GM19463 (cell line): ENCODE data around the gene MIR17HG.
"Not testable (repeated sequence)": the region's sequence is repeated elsewhere in the genome, so short reads cannot be mapped to it uniquely, and the experiment has no call there.

Experiments
- ATAC-seq: cut with Tn5 transposase; IDR thresholded peaks from one replicate; pipeline ENCODE4 v1.9.1; 2021; ENCODE audit warnings: mild to moderate bottlenecking, moderate library complexity; ENCODE audit not compliant: unreplicated experiment

The MIR17HG gene

DNA sequence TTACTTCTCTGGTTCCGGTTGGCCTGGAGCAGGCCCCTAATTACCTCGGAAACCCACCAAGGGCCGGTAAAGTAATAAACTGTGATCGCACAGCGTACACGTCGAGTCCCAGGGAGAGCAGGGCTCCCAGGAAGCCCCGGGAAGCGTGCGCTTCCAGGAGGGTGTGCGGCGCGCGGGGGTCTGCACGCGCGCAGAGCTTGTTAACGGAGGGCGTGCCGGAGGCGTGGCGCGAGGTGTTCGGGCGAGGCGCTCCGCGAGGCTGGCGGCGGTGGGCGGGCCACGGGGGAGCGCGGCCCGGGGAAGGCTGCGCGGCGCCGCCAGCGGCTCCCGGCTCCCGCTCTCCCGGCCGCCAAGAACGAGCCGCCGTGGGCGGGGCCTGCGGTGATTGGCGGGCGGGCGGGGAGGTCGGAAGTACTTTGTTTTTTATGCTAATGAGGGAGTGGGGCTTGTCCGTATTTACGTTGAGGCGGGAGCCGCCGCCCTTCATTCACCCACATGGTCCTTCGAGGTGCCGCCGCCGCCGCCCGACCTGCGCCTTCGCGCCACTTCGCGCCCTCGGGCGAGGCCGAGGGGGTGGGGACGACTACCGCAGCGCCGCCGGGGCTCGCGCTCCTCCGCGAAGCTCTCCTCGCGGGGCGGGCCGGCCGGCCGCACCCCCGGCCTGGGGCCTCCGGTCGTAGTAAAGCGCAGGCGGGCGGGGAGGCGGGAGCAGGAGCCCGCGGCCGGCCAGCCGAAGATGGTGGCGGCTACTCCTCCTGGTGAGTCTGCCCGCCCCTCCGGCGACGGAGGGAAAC, at the start of gene MIR17HG:
Gene MIR17HG (plus strand): TSS at position 486 of the 794 bp plus-strand sequence.
- peak; percentile 51 for ATAC-seq

DNA sequence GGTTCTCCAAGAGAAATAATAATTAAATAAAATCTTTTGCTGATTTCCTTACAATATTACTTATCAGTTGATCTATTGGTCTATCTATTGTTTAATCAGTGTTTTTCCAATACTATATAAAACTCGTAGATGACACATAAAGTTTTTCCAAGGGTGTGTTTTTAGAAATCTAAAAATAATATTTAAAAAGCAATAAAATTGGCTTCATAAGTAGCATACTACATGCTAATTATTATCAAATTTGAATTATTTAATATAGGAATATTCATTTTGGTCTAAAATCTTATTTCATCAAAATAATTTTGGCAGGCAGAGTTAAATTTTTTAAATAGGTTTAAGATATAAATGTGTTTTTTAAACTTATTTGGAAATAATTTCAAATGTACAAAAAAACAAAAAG, 49.4 kb upstream of the MIR17HG start:
- ATAC-seq: no peak

DNA sequence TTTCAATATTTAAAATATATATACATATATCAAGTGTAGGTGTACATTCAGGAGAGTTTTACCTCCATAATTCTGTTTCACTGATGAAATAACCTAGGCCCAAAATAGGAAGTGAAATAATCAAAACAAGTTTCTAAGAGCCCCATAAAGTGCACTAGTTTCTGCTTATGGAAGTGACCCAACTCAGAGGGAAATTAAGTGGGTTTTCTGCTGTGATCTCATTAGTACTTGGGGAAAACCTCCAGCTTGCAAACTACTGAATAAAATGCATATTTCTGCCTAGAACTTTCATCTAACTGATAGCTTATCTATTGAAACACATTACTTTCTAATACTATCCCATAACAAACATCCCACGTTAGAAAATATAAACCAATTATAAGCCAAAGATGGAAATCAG, 45.4 kb upstream of the MIR17HG start:
- ATAC-seq: peak; percentile 87

DNA sequence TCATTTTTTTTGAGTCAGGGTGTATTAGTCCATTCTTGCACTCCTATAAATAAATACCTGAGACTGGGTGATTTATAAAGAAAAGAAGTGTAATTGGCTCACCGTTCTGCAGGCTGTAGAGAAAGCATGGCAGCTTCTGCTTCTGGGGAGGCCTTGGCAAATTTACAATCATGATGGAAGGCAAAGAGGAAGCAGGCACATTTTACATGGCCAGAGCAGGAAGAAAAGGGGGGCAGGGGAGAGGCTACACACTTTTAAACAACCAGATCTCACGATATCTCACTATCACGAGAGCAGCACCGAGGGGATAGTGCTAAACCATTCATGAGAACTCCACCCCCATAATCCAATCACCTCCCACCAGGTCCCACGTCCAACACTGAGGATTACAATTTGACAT, 44.5 kb upstream of the MIR17HG start:
- no peak for ATAC-seq

DNA sequence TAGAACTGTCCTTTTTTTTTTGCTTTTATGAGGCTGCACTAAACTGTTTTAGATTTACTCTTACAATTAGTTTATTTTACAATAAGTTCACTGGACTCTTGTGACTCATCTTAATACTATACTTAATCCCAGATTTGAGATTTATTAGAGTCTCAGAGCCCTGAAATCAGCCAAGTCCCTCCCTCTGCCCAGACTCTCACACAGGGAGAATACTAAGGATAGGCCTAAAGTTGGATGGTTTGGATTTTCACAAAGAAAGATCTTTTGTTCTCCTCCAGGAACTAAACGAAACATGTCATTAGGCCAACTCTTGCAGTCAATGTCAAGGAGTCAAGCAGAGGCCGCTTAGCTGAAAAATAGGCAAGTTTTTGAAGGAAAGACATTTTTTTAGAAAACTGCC, 42.7 kb upstream of the MIR17HG start:
- ATAC-seq: no peak

DNA sequence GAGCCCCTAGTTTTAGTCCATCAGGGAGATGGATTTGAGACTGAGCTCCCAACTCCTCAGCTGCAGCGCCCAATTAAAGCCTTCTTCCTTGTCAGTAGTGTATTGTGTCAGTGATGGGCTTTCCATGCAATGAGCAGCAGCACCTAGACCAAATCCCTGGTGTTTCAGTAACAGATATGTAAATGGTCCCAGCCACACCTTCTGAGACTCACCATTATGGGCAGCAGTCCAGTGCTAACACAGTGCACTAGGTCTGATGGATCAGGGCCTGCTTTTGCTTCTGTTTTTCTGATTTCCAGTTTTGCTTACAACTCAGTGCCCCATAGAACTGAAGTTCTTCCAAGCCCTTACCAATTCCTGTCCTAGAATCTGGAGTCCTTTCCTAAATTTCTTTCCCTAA, 41.8 kb upstream of the MIR17HG start:
- ATAC-seq: no peak

DNA sequence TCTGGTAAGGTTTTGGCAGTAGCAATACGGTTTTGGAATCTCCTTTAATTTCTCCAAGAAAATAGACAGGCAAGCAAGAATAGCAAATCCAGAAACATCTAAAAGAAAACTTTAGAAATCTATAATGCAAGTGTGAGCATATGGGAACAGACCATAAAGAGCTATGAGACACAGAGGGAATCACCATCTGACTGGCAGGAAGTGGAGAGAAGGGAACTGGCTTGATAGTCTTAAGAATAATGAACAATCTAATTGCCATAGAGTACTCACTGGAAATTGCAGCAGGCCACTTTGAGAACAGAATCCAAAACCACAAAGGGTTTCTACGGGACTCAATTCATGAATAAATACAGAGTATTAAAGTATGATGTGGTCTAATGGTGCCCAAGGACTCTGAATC, 39.6 kb upstream of the MIR17HG start:
- ATAC-seq: no peak

DNA sequence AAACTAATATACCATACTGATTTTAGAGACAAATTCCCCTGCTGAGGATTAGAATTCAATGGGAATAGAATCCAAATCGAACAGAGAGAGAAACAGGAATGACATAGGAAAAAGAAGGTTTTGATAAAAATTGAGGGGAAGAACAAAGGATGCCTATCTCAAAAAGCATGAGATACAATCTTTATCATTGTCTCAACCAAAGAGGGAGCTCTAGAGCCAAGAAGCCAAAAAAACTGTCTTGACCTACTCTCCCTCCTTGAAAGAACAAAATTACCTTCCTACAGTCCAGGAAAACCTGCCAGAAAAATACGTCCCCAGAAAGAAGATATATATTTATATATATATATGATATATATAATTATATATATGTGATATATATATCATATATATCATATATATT, 39.2 kb upstream of the MIR17HG start:
- no peak for ATAC-seq

DNA sequence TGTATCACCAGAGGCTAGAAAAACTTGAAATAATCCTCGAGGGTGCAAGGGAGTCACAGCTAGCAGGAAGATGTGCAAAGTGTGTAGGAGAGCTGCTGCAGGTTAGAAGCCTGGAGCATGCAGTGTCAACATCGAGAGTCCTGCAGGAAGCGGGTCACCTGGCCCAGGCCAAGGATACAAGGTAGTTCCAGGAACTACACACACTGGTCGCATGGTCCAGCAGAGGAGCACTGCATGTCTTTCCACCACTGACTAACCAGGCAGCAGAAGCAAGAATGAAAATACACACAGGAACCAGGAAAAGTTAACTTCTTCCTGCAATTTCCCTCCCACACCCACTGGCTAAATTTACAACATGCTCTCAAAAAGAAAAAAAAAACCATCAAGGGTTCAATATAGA, 36.0 kb upstream of the MIR17HG start:
- ATAC-seq: no peak

DNA sequence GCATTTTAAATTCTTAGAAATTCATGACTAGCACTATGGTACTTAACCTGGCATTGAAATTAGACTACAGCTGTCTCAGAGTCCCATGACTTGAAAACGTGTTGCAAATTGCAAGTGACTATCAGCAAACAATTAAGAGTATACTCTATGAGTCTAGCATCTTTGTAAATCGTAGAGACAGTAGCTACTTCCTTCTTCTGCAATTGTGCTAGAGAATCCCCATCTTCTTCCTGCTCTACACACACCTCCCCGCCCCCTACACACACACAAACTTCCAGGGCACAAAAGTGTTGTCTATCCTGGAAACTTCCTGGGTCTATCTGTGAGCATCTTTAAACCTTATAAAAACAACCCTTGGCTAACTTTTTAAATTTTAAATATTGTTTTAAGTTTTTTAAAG, 35.2 kb upstream of the MIR17HG start:
- ATAC-seq: no peak

DNA sequence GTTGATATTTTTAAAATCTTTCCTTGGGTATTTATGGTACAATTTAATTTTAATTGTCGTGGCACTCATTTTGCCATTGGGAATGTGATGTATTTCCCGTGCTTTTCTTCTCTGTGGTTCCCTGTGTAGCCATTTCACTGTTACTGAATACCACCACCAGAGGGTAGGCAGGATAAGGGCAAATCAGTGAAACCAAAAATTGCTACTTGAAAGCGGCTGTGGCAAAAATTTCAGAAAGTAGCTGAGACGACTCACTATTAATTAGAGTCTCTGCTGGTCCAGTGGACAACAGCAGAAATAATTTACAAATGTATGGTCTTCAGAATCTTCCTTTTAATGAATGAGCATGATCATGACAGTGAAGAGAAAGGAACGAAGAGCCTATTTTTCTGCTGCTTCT, 34.4 kb upstream of the MIR17HG start:
- ATAC-seq: peak; percentile 75

DNA sequence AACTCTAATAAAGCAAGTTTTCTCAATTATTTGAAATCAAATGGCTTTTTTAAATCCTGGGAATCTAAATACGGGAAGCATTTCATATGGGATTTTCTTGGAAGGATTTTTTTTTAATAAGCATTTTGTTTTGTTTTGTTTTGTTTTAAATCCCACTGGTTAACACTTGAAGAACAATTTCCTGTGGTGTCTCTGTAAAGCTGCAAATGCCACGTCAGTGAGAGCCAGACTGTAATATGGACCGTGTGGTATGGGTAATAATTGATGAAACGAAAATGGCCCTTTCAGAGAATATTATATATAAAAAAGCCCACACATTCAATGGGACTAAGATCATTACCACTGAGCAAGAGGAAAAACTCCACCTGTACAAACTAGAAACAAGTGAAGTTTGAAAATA, 33.9 kb upstream of the MIR17HG start:
- peak; percentile 77 for ATAC-seq

DNA sequence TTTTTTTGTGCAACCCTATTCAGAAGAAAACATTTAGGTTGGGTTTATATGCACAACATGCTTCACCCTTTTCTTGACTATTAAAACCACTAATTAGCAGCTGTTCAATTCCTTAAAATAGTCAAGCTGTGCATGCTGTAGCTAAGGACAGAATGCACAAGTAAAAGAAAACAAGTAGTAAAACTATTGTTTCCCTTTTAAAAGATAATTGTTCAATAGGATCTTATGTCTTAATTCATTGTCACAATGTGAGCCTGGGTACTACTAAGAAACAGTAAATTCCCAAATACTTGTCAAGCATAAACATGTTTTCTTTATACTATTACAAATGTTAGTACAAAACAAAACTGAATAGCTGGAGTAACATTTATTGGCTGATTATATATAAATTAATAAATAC, 32.6 kb upstream of the MIR17HG start:
- no peak for ATAC-seq

DNA sequence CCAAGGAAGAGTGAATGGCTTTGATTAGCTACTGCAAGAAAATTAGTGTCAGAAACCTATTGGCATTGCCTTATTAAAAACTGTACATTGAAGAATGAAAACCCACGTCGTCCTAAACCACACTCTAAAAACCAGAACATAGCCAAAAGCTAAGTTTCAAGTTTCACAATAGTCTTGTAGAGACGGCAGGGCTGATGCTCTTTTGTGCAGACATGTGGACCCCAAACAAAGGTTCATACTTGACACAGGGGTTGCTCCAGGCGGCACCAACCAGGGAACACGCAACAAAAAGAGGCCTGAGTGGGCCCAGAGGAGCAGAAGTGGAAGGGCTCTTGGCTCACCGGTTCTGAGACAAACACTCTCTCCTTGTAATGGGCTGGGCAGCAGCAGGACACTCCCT, 28.6 kb upstream of the MIR17HG start:
- no peak for ATAC-seq

DNA sequence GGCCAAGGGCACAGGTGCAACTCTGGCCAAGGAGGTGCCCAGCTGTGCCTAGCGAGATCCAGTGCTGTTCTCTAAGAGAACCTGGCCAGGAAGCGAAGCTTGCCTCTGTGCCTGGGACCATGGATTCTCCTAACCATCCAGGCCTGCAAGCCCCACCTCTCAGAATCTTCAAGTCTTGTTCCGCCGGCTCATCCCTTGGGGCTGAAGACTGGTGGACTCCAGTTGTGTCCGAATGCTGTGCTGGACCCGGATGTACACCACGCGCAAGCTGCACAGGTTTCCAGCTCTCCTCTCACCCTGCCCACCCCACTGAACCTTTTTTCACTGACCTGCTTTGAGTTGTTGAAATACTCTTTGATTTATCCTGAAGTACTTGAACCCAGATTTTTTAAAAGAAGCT, 27.5 kb upstream of the MIR17HG start:
- no peak for ATAC-seq

DNA sequence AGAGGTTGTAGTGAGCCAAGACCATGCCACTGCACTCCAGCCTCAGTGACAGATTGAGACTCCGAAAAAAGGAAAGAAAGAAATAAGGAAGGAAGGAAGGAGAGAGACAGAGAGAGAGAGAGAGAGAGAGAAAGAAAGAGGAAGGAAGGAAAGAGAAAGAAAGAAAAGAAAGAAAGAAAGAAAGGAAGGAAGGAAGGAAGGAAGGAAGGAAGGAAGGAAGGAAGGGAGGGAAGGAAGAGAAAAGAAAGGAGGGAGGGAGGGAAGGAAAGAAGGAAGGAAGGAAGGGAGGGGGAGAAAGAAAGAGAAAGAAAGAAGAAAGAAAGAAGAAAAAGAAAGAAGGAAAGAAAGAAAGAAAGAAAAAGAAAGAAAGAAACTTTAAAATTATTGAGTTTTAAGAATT, 26.5 kb upstream of the MIR17HG start:
- not testable (repeated sequence) for ATAC-seq

DNA sequence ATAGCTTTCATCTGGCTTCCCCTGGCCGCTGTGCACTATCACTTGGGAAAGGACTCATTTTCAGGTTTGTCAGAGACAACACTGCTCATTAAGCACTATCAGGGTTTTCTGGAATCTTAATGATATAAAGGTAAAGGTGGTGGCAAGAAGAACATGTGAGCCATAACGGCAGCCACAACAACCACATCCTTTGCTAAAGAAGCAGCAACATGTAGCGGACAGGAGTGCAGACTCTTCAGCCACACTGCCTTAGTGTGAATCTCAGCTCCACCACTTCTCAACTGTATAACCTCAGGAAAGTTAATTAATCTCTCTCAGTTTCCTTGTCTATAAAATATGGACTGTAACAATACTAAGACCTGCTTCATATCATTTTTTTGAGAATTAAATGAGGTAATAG, 24.1 kb upstream of the MIR17HG start:
- no peak for ATAC-seq

DNA sequence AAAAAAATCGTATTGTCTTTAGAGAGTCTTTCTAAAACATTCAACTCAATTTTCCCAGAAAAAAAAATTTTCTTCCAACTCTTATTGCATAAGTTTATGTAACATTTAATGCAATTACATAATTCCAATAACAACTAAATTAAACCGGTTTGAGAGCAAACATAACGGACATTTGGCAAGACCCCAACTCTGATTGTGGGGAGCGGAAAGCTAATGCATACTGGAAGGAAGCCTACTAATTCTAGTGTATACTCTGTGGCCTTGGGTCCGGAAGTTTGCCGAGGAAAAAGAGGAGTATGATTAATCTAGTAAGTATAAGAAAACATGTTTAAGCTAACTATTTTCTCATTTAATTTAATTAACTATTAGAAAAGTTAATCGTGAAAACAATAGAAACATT, 21.3 kb upstream of the MIR17HG start:
- ATAC-seq: no peak

DNA sequence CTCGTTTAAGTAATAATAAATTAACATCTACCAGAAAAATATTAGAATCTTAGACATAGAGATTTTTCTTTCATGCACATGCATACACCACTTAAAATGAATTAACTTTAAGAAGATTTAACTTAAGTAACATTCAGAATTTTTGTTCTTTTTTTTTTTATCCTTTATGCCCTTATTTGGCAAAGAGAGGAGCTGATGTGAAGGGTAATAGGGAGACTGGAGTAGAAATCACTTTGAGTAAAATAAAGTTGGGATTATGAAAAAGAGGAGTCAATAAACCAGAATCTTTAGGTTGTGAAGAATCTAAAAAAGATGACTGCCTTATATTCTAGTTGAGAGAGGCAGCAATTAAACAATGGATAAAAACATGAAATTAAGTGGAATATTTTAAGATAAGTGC, 18.8 kb upstream of the MIR17HG start:
- no peak for ATAC-seq

DNA sequence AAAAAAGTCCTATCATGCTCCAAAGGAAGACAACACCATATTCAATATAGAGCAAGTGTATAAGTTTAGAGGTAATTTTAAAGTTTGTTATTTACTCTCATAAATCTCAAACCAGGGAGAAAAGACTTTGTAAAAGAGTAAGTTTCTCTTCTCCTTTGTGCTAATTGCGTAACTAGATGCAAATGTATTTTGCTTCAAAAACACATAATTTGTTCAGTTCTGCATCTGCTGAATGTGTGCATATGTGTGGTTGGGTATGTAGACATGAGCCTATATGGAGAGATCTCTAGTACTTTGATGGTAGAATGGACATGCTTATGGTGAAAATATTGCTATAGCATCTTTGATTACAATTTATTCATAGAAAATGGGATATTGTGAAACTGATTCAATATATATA, 17.8 kb upstream of the MIR17HG start:
- no peak for ATAC-seq

DNA sequence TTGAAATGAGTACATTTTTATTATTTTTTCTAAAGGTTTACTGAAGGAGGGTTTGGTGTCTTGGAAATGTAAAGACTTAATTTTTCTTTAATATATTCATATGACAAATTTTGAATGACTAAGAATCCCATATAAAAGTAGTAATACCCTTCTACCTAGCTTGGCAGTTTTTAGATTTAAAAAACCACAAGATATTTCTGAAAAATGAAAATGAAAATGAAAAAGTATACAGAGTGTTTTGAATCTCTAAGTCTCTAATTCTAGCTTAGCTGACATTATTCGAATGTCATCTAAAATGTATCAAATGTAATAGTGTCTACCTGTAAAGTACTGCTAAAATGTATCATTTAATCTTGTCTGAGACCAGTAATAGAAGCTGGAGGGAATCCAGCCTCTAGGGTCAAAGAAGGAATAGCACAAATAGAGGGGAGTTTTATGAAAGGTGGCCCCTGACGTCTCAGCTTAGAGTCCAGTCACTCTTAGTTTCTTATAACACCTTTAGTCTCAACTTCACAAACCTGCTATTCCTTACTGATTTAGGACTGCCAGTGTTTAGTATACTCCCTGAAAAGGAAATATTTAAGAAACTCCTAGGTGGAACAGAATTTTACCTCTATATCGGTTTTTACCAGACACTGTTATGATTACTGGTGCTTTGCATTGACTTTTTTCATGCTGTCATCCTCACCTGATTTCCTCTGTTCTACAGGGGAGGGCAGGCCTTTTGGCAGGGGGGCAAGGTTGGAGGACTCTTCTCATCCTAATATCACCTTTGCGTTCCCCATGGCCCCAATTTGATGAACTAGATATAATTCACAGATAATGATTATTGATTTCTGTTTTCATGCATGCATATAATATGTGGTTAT, 16.2 kb upstream of the MIR17HG start:
- ATAC-seq: peak; percentile 76

DNA sequence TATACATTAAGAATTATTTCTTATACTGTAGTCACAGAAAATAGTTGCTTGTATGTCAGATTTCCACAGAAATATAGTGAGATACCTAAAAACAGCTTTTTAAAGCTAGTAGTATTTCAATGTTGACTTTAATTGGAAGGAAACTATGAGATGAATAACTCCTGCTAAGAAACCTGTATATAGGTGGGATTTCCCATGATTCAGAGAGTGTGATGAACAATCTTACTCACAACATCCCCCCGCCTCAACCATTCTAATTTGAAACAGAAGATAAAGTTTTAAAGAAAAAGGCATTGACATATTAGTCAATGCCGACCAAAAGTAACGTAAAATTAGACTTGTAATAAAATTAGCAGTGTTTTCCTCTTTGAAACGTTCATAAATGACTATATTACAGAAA, 1.4 kb upstream of the MIR17HG start:
- ATAC-seq: no peak
